ENCODE measurements around the gene ASS1.

GRCh38 chr9:130487500-130487899, 42.7 kb downstream of the ASS1 start:
- TF ChIP-seq CTCF (IDR thresholded peaks at IDR 0.05), result no peak
- TF ChIP-seq POLR2A (IDR thresholded peaks at IDR 0.05), result no peak

Measured in uterus (tissue), 2 donors.